Head of caudate nucleus (tissue), 42 donors: ENCODE results near the gene PLK1.
"Not testable (repeated sequence)": the region's sequence is repeated elsewhere in the genome, so short reads cannot be mapped to it uniquely, and the experiment has no call there.

Source experiments
- DNase-seq, 42 donors: peaks; one replicate each; pipeline versions ENCODE4 v3.0.0 to v3.0.0-alpha.2; 2020 to 2021; ENCODE audit warnings: mixed read lengths in 7 of 42
- intact Hi-C: fragments of 100-400 bp; cut with DNase I; formaldehyde crosslinking; loops from one replicate; pipeline ENCODE4 v1.15.0; 2022

PLK1 gene

DNA sequence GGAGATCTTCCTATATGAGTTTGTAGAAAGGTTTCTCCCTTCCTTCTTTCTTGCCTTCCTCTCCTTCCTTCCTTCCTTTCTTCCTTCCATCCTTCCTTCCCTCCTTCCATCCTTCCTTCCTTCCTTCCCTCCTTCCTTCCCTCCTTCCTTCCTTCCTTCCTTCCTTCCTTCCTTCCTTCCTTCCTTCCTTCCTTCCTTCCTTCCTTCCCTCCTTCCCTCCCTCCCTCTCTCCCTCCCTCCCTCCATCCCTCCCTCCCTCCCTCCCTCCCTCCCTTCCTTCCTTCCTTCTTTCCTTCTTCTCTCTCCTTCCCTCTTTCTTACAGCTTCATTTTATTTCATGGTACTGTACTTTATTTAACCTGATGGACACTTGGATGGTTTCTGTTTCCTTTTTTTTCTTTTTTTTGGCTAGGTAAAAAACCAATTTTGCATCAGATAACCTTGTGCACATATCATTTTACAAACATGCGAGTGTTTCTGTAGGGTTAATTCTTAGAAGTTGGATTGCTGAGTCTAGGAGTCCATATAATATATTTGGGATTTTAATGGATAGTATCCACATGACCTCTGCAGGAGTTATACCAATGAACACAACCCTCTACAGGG is 58.8 kb downstream of the PLK1 start:
- DNase-seq, result not testable (repeated sequence)
- intact Hi-C loops, result loop anchor here (10.0 kb wide), 1 partner anchor 297 kb away; no protein-coding TSS in a partner anchor

DNA sequence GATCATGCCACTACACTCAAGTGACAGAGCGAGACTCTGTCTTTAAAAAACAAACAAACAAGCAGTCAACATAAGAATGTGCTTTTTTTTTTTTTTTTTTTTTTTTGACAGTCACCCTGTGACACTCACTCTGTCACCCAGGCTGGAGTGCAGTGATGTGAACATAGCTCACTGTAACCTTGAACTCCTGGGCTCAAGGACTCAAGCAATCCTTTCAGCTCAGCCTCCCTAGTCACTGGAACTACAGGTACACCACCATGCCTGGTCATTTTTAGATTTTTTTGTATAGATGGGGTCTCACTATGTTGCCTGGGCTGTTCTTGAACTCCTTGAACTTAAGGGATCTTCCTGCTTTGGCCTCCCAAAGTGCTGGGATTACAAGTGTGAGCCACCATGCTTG is 60.8 kb downstream of the PLK1 start:
- intact Hi-C loops, result loop anchor here (10.0 kb wide), 1 partner anchor 295 kb away; no protein-coding TSS in a partner anchor
- DNase-seq, result no peak
